Activated T-cell treated with anti-CD3 and anti-CD28 coated beads for 1 hour (primary cell): ENCODE results near the gene KNL1.
"Not testable (repeated sequence)": the region's sequence is repeated elsewhere in the genome, so short reads cannot be mapped to it uniquely, and the experiment has no call there.

Experiments used
- DNase-seq: peaks from one replicate; pipeline ENCODE4 v3.0.0-alpha.2; 2020; ENCODE audit warnings: low read depth

Gene KNL1

GRCh38 chr15:40676906-40677305, 82.9 kb downstream of the KNL1 start:
- DNase-seq = not testable (repeated sequence)

DNA sequence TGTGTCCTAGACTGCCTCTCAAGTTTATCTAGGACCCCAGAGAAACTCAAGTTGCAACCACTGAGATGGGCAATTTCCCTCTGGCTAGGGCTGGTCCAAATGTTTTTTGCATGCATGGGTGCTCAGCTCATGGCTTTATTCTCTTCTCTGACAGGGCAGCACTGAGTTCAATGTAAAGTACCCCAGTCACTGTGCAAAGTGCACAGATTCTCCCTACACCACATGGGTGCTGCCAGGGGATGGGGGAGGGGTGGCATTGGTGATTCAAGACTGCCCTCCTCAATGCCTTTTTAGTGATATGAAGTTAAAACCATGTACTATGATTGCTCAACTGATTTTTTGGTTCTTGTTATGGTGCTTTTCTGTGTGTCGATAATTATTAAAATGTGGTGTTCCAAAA, 86.1 kb downstream of the KNL1 start:
- no peak for DNase-seq

DNA sequence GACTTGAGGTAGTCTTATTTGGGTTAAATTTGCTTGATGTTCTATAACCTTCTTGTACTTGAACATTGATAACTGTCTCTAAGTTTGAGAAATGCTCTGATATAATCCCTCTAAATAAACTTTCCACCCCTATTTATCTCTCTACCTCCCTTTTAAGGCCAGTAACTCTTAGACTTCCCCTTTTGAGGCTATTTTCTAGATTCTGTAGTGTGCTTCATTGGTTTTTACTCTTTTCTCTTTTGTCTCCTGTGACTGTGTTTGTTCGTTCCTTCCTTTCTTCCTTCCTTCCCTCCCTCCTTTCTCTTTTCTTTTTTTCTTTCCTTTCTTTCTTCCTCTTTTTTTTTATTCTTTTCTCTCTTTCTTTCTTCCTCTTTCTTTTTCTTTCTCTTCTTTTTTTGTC, 86.9 kb downstream of the KNL1 start:
- DNase-seq = not testable (repeated sequence)

GRCh38 chr15:40684381-40684780, 90.3 kb downstream of the KNL1 start:
- no peak for DNase-seq

GRCh38 chr15:40685376-40685775, 91.3 kb downstream of the KNL1 start:
- no peak for DNase-seq

DNA sequence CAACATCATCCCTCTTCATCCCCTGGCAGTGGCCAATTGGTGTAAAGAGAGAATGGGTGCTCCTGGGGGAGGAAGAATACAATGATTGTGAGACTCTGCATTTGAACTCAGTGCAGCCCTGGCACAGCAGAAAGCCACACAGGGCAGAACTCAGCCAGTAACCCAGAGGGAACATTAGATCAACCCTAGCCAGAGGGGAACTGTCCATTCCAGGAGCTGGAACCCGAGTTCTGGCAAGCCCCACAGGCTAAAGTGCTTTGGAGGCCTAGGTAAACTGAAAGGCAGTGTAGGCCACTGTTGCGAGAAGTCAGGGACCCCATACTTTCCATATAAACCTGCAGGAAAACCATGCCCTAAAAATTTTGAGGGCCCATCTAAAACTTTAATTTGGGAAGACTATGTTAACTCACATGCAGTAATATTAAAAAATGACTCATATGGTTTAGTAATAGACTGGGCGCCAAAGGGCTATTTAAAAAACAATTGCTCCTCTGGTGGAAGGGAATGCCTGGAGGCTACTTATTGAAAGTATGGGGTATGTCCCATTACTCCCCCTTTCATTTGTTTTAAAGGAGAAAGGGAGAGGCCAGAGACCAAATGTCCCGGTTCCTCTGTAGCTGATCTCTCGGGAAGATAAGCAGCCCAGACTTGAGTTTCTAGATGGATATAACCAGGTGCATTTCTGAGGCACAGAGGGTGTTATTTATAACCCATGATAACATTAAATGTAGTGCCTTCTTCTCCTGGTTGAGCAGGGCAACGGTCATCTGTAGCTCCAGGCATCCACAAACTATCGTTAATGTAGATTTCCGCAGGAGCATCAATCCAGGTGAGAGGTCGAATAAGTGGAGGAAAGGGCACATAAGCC, 95.1 kb downstream of the KNL1 start:
- DNase-seq = no peak

DNA sequence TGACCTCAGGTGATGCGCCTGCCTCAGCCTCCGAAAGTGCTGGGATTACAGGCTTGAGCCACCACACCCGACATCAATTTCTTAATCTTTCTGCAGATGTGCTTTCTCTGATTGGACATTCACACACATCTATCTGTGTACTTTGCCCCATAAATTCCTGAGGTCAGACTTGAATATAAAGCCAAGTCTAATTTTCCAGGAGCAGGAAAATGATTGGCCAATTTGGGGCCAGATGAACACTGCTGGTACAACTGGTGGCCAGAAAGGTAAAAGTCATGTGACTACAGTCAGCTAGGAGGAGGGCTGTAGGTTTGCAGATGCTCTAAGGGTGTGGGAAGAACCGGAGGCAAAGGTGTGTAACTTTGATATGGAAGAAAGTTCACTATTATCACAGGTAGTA, 97.7 kb downstream of the KNL1 start:
- no peak for DNase-seq

GRCh38 chr15:40693904-40694687, 100.0 kb downstream of the KNL1 start:
- DNase-seq = no peak

- DNase-seq = peak; percentile 88
Measured at GRCh38 chr15:40694688-40695468, 100.8 kb downstream of the KNL1 start, which contains the start of gene RAD51. Gene RAD51 (plus strand): TSS chr15:40695174. CDS start chr15:40698759, 3,585 bp downstream.

DNA sequence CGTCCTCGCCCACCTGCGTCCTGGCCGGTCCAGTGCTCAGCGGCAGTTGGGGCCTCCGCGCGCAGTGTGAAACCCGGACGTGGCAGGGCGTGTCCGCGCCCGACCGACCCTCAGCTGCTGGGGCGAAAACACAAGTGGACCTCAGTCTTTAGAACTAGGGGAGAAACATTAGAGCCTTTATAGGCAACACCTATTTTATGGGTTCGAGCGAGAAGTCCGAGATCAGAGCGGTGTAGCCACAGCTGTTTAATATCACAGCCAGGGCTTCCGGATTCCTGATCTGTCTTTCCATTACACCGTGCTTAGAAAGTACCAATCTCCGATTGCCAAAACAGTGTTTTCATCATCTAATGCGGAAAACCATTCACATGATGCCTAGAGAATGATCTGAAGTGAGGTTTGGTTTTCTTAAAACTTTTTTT, 101.4 kb downstream of the KNL1 start:
- DNase-seq = no peak

DNA sequence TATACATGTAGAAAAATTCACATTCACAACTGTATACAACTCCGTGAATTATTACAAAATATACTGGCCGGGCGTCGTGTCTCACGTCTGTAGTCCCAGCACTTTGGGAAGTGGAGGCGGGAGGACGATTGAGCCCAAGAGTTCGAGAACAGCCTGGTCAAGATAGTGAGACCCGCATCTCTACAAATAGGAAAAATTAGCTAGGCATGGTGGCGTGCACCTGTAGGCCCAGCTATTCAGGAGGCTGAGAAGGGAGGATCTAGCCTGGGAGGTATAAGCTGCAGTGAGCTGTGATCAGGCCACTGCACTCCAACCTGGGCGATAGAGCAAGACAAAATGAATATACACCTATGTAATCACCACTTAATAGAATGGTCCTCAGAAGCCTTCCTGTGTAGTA, 102.2 kb downstream of the KNL1 start:
- DNase-seq = no peak

GRCh38 chr15:40697916-40698315, 103.9 kb downstream of the KNL1 start:
- DNase-seq = no peak

- no peak for DNase-seq
Measured at GRCh38 chr15:40702077-40702476, 108.0 kb downstream of the KNL1 start.

- no peak for DNase-seq
Measured at GRCh38 chr15:40706121-40706520, 112.1 kb downstream of the KNL1 start.
